ENCODE data around the gene CLIC4.
"Not testable (repeated sequence)": the region's sequence is repeated elsewhere in the genome, so short reads cannot be mapped to it uniquely, and the experiment has no call there.

Gene CLIC4

GRCh38 chr1:24748191-24749121 lies 3.2 kb downstream of the CLIC4 start:
- DNase-seq = no peak

DNA sequence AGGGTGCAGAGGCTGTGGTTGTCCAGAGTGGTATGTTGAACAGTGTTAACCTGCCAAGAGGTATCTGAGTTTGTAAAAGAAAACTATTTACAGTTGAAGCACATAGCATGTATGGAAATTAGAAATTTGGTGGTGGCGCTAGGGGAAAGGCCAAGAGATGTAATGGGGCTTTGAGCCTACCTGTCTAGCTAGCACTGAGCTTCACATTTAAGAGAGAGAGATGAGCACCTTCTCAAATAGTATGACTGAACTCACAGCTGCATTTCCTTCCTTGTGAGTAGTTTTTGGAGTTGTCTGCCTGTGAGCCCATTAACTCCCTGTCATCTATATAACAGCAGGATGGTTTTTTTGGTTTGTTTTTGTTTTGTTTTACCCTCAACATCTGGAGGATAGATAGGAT lies 4.0 kb downstream of the CLIC4 start:
- DNase-seq = no peak

GRCh38 chr1:24749886-24750285 lies 4.6 kb downstream of the CLIC4 start:
- DNase-seq = no peak

DNA sequence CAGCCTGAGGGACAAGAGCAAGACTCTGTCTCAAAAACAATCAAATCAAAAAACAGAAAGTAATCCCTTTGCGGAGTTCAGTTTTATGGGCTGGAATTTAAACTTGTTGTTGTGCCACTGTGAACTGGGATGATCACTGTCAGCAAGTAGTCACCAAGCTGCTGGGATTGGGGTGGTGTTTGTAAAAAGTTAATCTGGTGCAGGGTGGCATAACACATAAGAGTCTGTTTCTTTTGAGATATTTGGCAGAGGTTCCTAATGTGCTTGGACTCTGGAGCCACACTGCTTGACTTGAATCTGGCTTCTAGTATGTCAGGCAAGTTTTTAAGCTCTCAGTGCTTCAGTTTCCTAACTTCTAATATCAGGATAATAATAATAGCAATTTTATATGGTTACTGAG lies 6.6 kb downstream of the CLIC4 start:
- DNase-seq = no peak

GRCh38 chr1:24752305-24752704 lies 7.1 kb downstream of the CLIC4 start:
- no peak for DNase-seq

GRCh38 chr1:24754229-24754628 lies 9.0 kb downstream of the CLIC4 start:
- DNase-seq = no peak

DNA sequence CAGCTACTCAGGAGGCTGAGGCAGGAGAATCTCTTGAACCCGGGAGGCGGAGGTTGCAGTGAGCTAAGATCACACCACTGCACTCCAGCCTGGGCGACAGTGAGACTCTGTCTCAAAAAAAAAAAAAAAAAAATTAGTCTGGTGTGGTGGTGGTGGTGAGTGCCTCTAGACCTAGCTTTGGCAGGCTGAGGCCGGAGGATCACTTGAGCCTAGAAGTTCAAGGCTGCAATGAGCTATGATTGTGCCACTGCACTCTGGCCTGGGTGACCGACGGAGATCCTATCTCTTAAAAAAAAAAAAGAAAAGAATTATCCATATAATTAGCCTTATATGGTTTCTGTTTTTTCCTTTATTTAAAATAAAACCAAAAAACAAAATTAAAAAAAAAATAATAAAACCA lies 10.1 kb downstream of the CLIC4 start:
- DNase-seq = not testable (repeated sequence)

DNA sequence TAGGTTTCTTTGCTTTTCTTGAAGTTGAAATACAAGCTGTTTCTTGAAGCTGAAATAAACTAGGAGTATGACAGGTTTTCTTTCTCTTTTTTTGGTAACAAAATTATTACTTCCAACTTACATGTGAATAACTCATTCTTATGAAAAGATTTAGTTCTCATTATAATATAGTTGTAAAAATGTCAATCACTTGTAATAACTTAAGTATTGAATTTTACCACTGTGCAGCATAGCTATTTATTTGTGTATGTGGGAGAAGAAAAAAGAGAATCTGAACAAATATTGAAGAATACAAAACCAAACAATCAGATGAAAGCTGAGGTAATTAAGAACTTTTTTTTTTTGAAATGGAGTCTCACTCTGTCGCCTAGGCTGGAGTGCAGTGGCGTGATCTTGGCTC lies 11.1 kb downstream of the CLIC4 start:
- no peak for DNase-seq

DNA sequence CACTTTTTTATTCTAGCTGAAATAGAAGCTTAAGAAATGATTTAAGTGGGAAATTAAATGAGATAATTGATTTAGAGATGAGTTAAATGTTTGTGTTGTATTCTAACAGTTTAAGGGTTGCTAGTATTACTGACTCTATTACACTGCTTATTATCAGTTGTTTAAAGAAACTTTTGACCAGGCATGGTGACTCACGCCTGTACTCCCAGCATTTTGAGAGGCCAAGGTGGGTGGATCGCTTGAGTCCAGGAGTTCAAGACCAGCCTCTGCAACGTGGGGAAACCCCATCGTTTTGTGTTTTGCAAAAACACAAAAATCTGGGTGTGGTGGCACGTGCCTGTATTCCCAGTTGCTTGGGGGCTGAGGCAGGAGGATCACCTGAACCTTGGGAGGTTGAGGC lies 14.2 kb downstream of the CLIC4 start:
- no peak for DNase-seq

DNA sequence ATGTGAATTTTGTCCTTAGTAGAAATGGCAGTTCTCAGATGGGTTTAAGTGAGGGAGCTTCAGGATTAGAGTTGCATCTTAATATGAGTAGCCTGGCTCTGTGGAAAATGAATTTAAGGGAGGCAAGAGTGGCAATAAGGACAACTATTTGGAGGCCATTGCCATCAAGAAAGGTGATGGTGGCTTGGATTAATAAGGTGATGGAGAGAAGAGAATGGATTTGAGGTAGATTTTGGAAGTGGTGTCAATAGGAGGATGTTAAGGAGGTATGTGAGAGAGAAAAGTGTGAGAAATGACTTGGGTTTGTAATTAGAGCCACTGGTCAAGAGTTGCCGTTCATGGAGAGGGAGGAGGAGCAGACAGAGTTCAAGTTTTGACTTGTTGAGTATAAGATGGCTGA lies 16.3 kb downstream of the CLIC4 start:
- no peak for DNase-seq

- no peak for DNase-seq
Measured at GRCh38 chr1:24762133-24762676, 17.0 kb downstream of the CLIC4 start.

- no peak for DNase-seq
Measured at GRCh38 chr1:24763671-24764070, 18.4 kb downstream of the CLIC4 start.

GRCh38 chr1:24764439-24764838 lies 19.2 kb downstream of the CLIC4 start:
- DNase-seq = no peak

- DNase-seq = no peak
Measured at GRCh38 chr1:24764848-24765247, 19.6 kb downstream of the CLIC4 start.

- DNase-seq = no peak
Measured at GRCh38 chr1:24765308-24765988, 20.2 kb downstream of the CLIC4 start.

DNA sequence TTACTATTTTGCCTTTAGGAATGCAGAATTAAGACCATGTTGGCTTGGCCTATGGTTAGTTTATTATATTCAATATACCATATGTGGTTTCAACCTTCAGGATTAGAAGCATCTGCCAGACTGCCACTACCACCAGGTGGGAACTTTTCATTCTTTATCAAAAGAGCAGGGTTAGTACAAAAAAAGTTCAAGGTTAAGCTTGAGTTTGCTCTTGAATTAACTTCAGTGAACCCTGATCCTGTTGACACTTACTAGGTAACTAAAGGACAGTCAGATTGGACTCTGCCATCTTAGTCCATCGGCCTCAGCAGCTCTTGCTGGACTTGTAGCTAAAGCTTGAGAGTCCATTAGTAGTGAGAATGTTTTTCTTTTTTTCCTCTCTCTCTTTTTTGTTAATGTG lies 22.1 kb downstream of the CLIC4 start:
- DNase-seq = no peak

- DNase-seq = no peak
Measured at GRCh38 chr1:24768873-24769605, 23.8 kb downstream of the CLIC4 start.

DNA sequence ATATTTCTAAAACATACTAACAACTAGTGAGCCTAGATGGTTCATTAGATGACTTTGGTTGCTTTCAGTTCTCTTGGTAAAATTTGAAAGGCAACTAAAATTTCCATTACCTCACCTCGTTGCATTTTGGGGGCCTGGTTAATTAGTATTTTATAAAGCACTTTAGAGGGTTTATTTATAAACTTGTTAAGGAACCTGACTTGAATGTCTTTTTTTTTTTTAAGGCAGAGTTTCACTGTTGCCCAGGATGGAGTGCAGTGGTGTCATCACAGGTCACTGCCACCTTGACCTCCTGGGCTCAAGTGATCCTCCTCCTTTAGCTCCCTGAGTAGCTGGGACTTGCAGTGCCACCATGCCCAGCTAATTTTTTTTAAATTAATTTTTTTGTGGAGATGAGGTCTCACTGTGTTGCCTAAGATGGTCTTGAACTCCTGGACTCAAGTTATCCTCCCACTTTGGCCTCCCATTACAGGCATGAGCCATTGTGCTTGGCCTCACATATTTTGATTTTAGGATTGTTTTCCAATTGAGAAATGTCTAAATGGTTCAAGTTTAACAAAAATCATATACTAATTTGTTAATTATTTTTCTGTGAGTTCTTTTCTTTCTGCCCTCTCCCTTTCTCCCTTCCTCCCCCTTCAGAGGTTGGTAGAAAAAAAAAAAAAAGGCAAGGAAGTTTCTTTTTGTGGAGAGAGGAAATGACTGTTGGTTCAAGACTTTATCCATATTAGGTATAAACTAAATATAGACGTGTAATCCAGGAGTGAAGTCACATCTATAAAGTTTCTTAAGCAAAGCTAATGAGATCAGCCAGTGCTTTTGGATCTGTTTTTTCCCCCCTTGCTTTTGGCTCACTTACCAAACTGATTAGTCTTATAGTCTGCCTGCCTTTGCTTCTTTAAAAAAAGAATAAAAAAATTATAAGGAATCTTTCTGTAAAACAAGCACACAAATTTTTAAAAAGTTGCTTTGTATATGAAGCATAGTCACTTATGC lies 24.7 kb downstream of the CLIC4 start:
- DNase-seq = no peak

DNA sequence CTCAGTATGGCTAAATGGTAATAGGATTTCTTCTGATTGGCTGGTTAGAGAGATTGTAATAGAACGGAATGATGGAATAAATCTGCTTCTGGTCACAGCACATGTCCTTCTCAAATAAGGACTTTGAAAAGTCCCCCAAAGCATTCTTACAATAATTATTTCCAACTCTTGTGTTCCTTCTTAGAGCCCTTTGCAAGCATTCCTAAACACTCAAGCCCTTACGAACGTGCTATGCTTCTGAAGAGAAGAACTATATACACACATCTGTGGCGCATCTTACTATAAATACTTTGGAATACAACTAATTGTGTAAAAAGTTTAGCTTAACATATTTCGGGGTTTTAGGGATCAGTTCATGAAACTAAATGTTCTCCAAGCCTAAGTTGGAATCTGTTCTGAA lies 25.6 kb downstream of the CLIC4 start:
- no peak for DNase-seq

DNA sequence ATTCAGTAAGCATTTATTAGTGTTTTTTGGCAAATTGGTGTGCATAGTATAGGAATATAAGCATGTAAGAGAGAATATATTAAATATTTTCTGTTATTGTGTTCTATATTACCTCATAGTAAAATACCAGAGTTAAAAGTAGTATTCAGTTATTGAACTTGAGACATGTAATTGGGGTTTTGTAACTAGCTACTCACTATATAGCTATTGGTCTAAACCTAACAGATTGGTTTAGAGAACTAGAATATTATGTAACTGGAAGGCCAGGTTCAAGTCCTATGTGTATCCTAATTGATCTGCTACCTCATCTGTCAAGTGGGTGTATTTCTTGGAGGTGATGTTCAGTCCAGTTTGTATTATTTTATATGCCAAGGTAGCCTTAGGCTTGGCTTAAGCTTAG lies 26.3 kb downstream of the CLIC4 start:
- no peak for DNase-seq

DNA sequence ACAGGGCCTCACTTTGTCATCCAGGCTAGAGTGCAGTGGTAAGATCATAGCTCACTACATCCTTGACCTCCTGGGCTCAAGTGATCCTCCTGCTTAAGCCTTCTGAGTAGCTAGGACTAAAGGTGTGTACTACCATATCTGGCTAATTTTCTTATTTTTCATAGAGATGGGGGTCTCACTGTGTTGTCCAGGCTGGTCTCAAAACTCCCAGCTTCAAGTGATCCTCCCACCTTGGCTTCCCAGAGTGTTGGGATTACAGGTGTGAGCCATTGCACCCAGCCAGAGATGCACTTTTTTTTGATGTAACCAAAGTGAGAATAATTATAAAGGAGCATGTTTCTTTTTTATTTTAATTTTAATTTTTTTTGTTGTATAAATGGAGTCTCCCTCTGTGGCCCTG lies 28.4 kb downstream of the CLIC4 start:
- no peak for DNase-seq

DNA sequence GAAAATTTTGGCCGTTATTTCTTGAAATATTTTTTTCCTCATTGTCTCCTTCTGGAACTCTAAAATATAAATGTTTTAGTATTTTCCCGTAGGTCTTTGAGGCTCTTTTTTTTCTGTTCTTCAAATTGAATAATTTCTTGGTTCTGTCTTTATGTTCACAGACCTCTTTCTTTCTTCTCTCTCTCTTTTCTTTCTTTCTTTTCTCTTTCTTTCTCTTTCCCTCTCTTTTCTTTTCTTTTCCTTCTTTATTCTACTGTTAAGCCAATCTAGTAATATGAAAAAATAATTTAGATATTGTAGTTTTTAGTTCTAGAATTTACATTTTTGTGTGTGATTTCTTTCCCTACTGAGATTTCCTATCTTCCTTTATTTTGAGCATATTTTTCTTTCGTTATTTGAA lies 30.1 kb downstream of the CLIC4 start:
- no peak for DNase-seq

Measured in activated CD4-positive, alpha-beta T cell treated with anti-CD3 and anti-CD28 coated beads, Interleukin-2, Interleukin-6, amounts not matched to agents 100 ng/mL and 50 ng/mL, durations not matched to agents 16 hours and 8 hours (primary cell).